GM21786 (cell line): ENCODE measurements around the gene SPG7.
A peak's percentile ranks its signal among the peaks of the same experiment; 100 is the strongest.

ENCODE experiments used
- ATAC-seq: cut with Tn5 transposase; IDR thresholded peaks from one replicate; pipeline ENCODE4 v1.9.1; 2021; ENCODE audit not compliant: unreplicated experiment

SPG7 gene

DNA sequence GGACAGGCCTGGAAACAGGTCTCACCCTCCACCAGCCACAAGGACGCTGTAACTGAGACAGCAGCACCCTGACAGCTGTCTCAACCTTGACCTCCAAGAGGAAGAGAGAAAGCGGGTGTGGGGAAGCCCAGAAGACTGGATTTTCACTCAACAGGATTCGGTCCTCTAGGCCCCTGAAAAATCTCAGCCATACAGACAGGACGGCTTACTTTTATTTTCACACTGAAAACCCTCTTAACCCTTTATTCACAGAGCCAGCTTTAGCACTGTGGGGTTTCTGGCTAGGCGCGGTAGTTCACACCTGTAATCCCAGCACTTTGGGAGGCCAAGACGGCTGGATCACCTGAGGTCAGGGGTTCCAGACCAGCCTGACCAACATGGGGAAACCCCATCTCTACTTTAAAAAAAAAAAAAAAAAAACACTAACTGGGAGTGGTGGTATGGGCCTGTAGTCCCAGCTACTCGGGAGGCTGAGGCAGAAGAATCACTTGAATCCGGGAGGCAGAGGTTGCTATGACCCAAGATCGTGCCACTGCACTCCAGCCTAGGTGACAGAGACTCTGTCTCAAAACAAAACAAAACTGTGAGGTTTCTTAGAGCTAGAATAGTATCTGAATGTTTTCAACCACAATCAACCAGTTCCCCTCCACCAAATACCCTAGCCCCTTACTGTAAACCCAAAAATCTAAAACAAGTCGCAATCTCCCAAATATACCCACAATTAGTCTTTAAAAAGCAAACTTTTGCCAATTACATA is 23.1 kb upstream of the SPG7 start:
- ATAC-seq = no peak

- ATAC-seq = no peak
These were observed 22.4 kb upstream of the SPG7 start for GRCh38 chr16:89485701-89486246.

- ATAC-seq = peak; percentile 21
These were observed 18.9 kb upstream of the SPG7 start for GRCh38 chr16:89489040-89489897.

GRCh38 chr16:89489898-89490438 is 18.2 kb upstream of the SPG7 start:
- ATAC-seq = no peak

GRCh38 chr16:89490439-89491237 is 17.6 kb upstream of the SPG7 start, which contains the start of gene ANKRD11:
Gene ANKRD11 (minus strand): TSS chr16:89490561. CDS start chr16:89317019, 173,542 bp downstream.
- peak; percentile 87 for ATAC-seq

DNA sequence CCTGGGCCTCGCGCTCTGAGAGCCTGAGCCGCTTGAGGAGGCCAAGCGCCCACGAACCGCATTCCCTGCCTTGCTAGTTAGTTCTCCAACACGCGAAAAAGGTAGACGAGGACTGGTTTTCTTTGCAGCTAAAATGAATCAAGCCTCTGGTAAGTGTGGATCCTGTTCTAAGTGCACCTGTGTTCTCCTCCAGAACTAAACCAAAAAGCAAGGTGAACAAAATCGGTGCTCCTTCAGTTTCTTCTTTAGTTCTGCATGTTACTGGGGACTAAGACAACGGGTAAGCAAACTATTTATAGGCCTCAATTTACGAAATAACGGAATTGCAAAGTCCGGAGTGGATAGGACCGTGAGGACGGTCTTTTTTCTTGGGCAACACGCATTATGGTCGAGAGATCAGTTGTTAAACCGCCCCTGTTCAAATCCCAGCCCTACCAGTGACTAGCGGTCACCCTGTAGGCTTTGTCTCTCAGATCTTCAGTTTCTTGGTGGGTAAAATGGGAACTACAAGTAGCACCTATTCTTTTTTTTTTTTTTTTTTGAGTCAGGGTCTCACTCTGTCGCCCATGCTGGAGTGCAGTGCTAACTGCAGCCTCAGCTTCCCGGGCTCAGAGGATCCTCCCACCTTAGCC is 16.8 kb upstream of the SPG7 start:
- no peak for ATAC-seq

DNA sequence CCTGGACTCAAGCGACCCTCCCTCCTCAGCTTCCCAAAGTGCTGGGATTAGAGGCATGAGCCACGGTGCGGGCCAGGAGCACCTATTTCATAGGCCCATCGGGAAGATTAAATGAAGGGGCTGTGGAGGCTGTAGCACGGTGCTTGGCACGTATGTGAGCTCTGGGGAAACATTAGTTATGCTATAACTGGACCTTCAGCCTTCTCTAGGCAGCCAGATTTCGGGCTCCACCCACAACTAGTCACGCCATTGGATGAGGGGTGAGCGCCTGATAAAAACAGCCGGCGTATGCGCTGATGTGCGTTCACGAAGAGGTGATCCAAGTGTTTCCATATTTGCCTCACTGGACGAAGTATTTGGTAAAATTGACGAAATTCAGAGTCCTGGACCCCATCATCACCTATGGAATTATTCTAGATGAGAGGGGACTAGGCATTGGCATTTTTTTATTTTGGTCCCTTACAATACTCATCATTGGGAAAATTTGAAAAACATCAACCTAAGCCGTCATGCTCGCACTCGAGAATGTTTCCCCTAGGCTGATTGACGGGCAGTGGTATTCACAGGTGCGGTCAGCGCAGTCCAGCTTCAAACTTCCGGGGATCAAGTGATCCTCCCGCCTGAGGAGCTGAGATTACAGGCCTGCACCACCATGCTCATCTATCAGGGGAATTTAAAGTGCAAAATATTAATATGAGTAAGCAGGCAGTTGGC is 16.1 kb upstream of the SPG7 start:
- ATAC-seq = no peak

- ATAC-seq = no peak
These were observed 14.4 kb upstream of the SPG7 start for GRCh38 chr16:89493776-89494175.

- no peak for ATAC-seq
These were observed 13.1 kb upstream of the SPG7 start for GRCh38 chr16:89495121-89495520.

DNA sequence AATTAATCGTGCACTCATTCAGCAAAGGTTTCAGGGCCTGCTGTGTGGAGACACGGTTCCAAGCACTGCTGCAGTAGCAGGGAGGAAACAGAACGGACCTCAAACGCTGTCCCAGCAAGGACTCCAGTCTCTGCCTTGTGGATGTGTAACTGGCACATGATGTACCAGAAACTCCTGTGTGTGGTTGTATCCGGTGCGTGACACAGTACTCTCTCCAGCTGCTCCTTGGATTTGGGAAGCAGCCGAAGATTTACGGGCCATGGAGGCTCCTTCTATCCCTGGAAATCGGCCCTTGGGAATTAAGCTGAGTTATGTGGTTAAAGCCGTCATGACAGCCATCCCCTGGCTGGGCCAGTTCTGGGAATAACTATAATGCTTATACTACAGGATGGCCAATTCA is 9.4 kb upstream of the SPG7 start:
- no peak for ATAC-seq

GRCh38 chr16:89499767-89500166 is 8.4 kb upstream of the SPG7 start:
- no peak for ATAC-seq

DNA sequence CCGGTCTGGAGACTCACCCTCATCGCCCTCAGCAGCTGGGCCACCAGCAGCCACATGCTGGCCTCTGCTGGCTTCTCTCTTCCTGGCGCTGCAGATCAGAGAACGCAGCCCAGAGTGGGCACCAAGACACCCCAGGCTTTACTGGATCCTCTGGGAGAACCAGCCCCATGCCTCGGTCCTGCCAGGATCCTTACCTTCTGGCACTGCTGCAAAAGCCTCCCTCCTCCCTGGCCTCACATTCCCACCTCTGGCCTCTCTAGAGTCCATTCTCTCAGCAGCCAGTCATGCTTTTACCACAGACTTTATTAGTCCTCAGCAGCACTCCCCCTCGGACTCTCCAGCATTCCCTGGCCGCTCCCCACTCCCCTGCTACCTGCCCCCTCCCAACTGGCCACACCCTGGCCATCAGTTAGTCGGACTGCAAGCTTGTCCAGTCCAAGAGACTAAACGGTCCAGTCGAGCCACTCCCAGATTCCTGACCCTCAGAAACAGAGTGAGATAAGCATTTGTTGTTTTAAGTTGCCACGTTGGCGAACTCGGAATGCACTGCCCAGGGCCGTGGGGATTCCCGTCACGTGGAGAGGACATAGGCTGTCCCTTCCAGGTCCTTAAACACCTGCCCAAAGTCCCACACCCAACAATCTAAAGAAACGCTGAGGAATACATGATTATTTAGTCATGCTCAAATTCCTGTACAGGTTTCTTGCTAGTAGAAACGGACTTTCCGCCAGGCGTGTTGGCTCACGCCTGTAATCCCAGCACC is 5.9 kb upstream of the SPG7 start:
- no peak for ATAC-seq

- ATAC-seq = no peak
These were observed 4.1 kb upstream of the SPG7 start for GRCh38 chr16:89504091-89504490.

DNA sequence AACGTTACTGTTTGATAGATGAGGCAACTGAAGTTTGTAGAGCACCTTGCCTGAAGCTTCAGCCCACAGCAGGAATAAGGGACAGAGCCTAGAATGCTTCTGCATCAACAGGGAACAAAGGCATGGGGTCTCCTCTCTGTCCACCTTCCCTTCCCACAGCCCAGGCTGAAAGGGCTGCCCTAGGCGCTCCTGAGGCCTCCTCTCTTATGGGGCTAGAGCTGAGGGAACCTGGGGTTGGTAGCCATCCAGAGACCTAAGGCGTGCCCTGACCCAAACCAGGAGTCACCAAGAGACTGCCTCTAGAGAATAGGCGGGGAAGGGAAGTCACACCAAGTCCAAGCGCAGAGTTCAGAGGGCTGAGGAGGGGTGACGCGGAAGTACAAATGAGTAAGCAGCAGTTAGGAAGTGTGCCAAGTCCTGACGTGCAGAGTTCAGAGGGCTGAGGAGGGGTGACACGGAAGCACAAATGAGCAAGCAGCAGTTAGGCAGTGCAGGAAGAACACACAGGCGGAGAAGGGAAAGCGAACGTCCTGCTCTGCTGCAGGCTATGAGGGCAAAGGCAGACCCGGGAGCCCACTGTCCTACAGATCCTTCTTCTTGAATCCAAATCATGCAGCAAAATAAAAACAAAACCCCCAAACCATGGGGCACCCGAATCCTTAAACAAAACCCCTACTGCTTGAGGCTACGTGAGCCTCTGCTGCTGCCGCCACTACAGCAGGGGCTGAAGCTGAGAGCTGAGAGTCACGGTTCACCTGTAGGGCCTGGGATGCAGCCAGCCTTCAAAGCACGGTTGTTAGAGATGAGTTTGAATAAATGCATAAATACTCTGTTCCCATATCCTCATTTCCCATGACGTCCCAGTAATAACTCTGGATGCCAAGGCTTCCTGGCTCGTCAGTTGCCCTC is 2.7 kb upstream of the SPG7 start:
- peak; percentile 65 for ATAC-seq

DNA sequence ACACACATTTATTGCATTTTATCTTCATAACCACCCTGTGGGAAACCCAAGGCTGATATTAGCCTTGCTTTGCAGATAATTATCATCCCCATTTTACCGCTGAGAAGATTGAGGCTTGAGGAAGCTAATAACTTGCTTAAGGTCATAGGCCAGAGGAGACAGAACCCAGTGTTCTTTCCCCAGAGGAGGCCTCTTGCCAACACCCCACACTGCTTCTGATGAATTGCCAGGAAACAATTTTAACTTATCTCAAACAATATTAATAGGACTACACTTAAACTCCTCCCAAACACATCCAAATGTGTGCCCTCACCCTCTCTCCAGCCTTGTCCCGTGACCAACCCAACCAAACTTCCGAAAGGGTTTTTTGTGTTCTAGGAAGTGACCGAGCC is 2.1 kb upstream of the SPG7 start:
- no peak for ATAC-seq

- ATAC-seq = no peak
These were observed 1.4 kb upstream of the SPG7 start for GRCh38 chr16:89506791-89507191.

- no peak for ATAC-seq
These were observed 879 bp upstream of the SPG7 start for GRCh38 chr16:89507214-89507833.
